Transverse colon (tissue), 4 donors: Measurements from ENCODE around the gene DGKD.

Experiments used
- POLR2AphosphoS5 ChIP-seq, 3 donors: sonication (generic); formaldehyde crosslinking; IDR thresholded peaks; one replicate each; pipeline ENCODE4 v1.6.1; 2016; ENCODE audit warnings: antibody characterized with exemption in 3 of 3
- TF ChIP-seq, protein P1 (sequence below), 5 experiments: fragments of 200-600 bp in 3 of 5; fragments of 450-650 bp in 2 of 5; sonication (generic) in 3 of 5; IDR thresholded peaks; 1 replicate in 2 of 5; 2 replicates in 3 of 5; pipeline ENCODE4 v1.5.1; 2016 to 2017; ENCODE audit warnings: antibody characterized with exemption in 5 of 5, inconsistent platforms in 3 of 5, mild to moderate bottlenecking in 2 of 5, moderate library complexity in 1 of 5

- TF ChIP-seq, protein P1, sequence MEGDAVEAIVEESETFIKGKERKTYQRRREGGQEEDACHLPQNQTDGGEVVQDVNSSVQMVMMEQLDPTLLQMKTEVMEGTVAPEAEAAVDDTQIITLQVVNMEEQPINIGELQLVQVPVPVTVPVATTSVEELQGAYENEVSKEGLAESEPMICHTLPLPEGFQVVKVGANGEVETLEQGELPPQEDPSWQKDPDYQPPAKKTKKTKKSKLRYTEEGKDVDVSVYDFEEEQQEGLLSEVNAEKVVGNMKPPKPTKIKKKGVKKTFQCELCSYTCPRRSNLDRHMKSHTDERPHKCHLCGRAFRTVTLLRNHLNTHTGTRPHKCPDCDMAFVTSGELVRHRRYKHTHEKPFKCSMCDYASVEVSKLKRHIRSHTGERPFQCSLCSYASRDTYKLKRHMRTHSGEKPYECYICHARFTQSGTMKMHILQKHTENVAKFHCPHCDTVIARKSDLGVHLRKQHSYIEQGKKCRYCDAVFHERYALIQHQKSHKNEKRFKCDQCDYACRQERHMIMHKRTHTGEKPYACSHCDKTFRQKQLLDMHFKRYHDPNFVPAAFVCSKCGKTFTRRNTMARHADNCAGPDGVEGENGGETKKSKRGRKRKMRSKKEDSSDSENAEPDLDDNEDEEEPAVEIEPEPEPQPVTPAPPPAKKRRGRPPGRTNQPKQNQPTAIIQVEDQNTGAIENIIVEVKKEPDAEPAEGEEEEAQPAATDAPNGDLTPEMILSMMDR (IDR thresholded peaks at IDR 0.05) = no peak
- no peak for TF ChIP-seq POLR2AphosphoS5 (IDR thresholded peaks at IDR 0.05)
Observed at GRCh38 chr2:233474308-233475160, 120.2 kb downstream of the DGKD start.
